Stimulated activated CD4-positive, alpha-beta T cell treated with anti-CD3 and anti-CD28 coated beads, Interleukin-1b, Interleukin-23, amount 100 ng/mL, for 24 hours (primary cell): Measurements from ENCODE around the gene BMP5.
"Not testable (repeated sequence)": the region's sequence is repeated elsewhere in the genome, so short reads cannot be mapped to it uniquely, and the experiment has no call there.

Source experiments
- DNase-seq, 4 experiments: peaks; one replicate each; pipeline ENCODE4 v3.0.0-alpha.2; 2020; ENCODE audit warnings: low read depth in 4 of 4, low spot score in 1 of 4

Gene BMP5

DNA sequence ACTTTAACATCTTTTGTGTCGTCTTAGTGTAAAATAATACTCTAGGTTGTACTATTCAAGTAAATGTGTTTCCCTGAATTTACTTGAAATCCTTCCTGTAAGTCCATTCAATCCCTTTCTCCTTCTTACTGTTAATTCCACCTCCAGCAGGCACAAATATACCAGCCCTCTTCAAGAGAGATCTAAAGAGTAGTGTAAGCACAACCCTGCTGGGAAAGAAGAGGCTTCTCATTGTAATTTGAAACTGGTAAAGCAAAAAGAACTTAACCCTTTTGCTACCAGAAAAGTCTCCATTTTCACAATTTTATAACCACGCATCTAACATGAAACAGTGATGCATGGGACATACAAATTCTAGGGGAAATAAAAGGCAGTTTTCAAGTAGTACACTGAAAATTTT, at the start of gene BMP5:
TSS of gene BMP5 (minus strand) at position 191 of the 400 bp plus-strand sequence. CDS start 725 bp downstream, outside the sequence.
- no peak for DNase-seq

DNA sequence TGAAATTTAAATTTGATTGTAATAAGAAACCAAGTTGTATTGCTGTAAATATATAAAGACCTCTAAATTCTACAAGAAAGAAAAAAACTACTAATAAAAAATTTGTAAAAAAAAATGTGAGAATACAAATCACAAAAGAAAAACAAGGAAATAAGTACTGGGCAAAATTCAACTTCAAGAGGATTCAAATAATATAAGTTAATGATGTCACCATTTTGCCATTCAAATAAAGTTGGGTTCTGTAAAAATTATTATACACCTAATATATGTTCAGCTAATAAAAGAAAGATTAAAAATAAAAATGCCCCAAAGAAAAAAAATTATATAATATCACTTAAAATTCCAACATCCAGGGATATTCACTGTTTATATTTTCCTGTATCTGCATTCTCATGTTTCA, 47.0 kb upstream of the BMP5 start:
- no peak for DNase-seq

DNA sequence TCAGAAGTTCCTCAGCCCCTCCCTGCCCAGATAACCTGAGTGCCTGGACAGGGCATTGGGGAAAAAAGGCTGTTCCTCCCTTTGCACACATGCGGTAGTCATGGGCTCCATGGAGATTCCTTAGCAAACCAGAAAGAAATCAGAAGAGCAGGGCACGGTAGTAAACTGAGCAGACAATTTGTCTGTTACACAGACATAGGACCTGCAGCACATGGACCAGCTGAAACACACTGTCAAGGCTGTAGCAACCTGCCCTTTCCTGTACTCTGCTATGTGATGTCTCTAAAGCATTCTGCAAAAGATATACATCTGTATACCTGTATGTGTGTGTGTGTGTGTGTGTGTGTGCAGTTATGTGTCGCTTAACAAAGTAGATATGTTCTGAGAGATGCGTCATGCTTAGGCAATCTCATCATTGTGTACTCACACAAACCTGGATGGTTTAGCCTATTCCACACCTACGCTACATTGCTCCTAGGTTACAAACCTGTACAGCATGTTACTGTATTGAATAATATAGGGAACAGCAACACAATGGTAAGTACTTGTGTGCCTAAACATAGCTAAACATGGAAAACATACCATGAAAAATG, 44.4 kb upstream of the BMP5 start:
- DNase-seq: no peak

DNA sequence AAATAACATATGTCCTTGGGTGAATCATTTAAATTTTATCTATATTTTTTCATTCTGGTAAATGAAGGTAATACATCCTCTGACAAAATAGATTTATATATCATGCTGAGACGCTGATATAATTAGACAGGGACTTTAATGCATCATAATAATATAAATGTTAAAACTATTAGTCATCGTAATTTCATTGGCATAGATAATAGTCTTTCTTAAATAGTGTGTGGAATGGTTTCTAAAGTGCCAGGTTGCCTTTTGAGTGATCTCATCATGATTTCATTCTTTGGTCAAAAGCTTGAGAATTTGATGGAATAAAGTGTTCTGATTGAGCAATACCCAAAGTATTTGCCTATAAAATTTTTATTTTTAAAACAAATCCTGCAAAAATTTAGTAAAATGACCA, 43.2 kb upstream of the BMP5 start:
- no peak for DNase-seq

DNA sequence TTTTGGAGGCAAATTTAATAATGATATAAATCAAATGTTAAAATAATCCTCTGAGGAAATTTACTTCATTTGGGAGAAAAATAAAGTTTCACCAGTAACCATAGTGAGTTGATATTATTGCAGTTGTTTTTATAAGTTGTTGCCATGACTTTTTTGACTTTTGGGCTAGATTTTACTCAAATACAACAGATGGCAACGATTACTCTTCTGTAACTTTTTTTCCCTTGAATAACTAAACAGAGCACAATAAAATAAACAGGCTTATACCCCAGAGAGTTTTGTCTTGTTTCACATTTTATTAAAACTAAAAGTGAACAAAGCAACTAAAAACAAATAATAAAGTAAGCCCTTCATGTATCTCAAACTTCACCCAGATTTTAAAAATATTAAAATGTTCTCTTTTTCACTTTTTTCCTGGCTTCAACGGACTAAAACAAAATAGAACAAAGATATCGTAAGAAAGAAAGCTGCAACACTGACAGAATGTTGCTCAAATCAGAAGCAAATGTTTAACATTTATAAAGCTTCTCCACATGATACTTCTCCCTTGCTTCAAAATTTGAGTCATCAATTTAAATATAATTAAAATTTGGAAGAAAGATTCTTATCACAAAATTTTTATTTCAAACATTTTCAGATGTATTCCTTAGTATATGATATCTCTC, 42.5 kb upstream of the BMP5 start:
- DNase-seq: no peak

DNA sequence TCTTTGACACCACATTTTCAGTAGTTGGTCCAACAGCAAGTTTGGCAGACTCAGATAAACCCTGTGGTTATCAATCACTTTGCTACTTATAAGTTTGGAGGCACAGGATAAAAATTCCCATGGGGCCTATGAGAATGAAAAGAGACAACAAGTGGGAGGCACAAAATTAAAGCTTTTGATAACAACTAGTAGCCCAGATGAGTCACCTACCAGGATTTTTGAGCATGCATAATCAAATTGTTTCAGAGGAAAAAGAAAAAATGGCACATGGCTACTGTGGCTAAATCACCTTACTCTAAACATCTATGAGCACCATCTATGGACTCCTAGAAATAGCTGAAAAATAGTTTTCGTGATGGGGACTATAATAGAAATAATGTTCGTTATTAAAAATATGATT, 40.8 kb upstream of the BMP5 start:
- no peak for DNase-seq

DNA sequence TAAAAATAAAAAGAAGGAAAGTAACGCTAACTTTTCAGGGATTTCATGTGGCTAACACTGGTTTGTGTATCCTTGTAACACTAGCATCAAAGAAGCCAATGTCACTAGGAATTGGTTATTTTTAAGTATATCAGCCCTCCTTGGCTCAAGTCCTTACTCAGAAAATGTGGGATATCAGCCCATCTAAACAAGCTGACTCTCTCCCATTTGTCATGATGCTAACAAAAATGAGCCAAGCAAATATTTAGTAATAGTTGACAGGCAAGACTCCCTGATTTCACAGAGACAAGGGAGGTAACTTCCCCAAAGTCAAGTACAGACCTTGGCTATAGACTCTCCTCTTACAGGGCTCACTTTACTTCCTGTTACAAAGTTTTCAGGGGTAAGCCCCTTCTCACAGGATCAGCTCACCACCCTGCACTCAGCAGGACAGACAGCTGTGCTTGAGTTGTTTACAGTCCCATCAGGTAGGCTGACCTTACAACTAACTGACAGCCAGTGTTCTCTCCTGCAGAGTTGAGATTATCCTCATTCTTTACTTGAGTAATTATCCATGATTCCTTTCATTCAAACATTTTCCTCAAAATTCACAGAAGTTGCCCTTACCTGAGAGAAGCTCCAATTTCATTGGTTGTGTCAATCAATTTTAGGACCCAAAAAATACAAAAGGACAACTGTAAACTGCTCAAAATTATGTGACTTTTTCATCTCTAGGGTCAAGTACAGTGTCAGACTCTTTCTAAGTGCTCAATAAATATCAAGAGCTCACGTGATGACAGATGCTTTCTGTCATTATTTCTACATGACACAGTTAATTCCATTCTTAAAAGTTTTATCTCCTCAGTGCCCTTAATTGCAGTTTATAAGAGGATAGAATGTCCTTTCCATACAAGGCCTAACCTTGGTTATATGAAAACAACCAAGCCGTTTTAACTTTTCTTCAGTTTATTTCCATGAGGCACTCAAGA, 38.1 kb upstream of the BMP5 start:
- no peak for DNase-seq

DNA sequence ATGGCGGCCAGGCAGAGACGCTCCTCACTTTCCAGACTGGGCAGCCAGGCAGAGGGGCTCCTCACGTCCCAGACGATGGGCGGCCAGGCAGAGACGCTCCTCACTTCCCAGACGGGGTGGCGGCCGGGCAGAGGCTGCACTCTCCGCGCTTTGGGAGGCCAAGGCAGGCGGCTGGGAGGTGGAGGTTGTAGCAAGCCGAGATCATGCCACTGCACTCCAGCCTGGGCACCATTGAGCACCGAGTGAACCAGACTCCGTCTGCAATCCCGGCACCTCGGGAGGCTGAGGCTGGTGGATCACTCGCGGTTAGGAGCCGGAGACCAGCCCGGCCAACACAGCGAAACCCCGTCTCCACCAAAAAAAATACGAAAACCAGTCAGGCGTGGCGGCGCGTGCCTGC, 35.1 kb upstream of the BMP5 start:
- not testable (repeated sequence) for DNase-seq

DNA sequence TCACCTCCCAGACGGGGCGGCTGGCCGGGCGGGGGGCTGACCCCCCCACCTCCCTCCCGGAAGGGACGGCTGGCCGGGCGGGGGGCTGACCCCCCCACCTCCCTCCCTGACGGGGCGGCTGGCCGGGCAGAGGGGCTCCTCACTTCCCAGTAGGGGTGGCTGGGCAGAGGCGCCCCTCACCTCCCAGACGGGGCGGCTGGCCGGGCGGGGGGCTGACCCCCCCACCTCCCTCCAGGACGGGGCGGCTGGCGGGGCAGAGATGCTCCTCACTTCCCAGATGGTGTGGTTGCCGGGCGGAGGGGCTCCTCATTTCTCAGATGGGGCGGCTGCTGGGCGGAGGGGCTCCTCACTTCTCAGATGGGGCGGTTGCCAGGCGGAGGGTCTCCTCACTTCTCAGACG, 34.5 kb upstream of the BMP5 start:
- DNase-seq: not testable (repeated sequence)

DNA sequence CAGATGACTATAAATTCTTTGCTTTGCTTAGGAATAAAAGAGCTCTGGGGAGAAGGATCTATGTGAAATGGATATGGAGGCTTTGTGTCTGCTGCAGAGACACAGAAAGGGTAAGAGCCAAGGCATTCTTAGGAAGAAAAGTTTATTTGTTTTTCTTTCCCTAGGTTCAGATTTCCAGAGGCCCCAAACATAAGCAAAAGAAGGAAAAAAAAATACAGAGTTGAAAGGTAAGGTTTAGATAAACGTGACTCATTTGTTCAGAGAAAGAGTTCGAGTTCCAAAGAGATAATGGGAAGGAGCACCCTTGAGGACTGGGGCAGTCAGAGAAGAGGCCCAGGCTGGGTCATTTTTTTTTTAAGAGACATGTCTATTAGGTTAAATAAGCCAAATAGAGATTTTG, 27.4 kb upstream of the BMP5 start:
- DNase-seq: no peak

DNA sequence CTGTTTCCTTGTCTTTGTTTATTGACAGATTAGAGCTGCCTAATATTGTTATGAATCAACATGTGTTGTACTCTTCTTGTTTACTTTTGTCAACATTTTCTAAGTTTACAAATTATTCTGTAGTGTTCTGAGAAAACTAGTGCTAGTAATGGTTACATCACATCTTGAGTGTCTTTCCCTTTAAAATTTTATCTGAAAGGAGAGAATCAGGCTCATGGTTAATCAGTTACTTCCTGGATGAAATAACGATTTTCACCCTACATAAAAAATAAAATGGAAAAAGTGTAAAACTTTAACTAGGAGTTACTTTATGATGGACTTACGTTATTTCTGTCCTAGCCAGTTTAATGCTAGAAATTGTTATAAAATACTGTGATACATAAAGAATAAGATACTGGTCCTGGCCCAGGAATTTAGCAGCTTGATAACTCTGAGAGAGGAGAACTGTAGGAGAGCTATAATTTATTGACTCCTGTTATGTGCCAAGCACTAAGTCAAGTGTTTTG, 26.4 kb upstream of the BMP5 start:
- no peak for DNase-seq

DNA sequence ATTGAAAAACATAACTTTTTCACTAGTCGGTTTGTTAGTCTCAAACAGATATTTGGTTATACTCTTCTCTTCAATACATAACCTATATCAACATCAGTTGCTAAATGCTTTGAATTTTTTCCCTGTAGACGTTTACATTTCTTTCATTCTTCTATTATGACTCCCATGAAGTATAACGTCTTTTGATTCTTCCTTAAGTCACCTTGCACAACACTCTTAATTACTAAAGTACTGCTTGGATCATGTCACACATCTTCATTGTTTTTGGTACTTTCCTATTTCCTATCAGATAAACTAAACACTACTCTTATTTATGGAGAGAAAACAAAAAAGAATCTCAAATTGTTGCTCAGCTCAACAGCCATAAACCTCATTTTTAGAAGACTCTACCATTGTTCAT, 23.0 kb upstream of the BMP5 start:
- no peak for DNase-seq

DNA sequence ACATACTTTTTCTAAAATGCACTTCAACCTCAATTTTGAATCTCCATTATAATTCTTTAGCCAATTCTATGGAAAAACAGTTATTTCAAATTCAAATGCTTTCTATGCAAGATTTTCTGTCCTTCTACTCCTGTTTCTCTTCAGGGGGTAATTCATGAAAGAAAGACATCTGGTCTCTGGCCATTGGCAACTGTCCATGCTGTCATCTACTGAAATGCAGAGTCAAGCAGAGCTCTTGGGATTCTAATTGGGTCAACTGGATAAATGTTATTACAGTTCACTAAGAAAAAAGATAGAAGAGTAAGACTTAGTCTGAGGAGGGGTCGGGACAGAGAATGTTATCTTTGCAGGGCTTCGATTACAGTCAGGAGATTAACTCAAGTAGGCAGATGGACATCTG, 22.0 kb upstream of the BMP5 start:
- no peak for DNase-seq

DNA sequence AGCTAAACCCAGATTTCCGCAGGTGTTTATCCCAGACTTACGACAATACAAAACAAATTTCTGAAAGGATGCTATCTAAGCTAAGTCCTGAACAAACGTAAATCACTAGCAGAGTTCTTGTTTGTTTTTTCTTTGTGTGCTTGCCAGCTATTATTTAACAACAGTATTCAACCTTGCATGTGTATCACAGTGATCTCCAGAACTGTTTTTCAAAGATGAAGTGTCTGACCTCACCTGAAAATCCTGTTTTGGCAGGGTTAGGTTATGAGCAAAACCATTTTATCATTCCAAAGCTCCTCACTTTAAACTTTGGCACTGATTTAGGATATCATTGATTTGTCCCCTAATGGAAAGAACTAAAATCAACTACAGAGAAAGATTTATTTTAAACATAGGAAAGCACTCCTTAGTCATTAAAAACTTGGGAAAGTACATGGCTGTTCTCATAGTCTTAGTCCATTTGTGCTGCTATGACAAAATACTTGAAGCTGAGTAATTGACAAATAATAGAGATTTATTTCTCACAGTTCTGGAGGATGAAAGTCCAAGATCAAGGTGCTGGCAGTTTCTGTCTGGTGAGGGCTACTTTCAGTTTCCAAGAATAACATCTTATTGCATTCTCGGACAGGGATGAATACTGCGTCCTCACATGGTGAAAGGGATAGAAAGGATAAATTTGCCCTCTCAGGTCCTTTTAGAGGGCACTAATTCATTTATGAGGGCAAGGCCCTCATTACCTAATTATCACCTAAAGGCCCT, 20.8 kb upstream of the BMP5 start:
- DNase-seq: no peak

DNA sequence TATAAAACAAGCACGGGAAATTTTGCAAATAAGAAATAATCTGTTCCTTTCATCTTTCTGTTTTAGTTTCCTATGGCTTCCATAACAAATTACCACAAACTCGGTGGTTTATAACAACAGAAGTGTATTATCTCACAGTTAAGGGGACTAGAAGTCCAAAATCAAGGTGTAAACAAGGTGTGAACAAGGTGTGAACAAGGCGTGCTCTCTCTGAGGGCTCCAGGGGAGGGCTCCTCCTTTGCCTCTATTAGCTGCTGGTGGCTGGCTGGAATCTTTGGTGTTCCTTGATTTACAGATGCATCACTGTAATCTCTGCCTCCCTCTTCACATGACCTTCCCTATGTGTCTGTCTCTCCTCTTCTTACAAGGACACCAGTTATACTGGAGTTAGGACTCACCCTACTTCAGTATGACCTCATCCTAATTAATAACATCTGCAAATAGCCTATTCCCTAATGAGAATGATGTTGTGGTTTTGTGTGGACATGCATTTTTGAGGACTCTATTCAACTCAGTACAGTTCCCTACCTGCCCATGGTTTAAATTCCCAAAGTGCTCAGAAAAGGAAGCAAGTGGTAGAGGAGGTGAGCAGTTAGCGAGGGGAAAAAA, 17.5 kb upstream of the BMP5 start:
- no peak for DNase-seq

DNA sequence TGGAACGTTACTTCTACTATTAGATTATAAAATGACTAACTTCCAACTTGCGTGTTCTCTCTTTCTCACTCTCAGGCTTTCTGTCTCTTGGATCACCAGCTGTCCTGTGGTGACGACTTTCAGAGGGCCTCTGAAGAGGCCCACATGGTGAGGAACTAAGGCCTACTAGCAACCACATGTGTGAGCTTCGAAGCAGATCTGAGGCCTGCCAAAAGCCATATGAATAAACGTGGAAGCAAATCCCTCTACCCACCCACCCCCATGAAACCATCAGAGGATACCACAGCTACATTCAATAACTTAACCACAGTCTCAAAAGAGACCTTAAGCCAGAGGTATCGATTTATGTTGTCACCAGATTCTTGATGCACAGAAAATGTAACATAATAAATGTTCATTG, 13.5 kb upstream of the BMP5 start:
- no peak for DNase-seq

DNA sequence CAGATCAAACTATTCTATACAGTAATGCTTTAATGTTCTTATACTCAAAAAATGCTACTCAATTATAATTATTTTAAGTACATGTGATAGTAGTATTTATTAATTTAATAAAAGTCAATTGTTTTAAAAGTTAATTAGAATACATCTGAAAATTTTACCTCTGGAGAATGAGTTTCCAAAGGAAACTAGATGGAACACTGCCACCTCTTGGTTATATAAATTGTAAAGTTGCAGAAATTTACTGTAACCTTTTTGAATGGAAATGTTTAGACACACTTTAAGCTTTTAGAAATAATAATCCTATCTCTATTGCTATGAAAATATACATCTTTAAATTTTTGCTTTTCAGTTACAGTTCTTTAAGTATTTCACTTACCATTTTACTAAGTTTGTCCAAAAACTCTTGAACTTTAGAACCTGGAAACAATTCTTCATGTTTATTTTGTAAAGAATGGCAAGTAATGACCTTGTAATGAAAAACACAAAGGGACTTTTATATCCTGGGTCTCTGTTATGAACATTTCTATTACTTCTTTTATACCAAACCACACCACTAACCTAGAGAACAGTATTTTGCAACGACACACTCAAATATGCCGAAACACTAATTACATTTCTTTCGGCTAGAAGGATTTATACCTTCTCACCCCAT, 10.9 kb upstream of the BMP5 start:
- DNase-seq: no peak

DNA sequence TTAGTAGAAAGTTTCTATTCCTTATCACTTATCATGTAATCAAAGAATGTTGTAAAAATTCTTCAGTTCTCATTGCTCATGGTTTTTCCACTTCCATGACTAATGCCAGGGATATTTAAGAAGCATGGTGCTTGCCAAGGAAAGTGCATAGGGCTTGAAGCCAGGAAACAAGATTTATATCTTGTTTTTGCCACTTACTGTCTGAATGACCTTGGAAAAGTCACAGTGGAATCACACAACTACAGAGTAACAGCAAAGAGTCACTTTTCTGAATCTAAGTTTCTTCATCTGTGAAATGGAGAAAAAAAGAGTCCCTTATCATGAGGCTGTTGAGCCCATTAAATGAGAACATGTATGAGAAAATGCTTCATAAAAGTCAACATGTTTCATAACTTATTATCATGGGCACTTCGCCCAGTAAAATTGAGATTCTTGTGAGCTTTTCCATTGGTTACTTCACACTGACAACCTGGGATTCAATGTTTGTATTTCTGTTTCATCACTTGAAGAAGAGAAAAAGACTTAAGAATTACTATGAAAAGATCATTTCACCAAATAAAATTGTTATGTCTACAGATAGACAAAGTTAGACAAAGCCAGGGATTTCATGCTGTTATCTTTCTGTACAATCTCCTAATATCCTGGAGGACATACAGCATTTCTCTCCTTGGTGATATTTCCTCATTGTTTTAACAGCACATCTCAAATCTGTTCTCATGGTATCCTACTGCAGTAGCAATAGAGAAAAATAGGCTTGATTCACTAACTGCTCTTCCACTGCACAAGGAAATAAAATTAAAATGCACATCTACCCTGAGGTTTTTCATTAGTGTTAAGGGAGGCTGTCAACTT, 7.6 kb upstream of the BMP5 start:
- DNase-seq: no peak

DNA sequence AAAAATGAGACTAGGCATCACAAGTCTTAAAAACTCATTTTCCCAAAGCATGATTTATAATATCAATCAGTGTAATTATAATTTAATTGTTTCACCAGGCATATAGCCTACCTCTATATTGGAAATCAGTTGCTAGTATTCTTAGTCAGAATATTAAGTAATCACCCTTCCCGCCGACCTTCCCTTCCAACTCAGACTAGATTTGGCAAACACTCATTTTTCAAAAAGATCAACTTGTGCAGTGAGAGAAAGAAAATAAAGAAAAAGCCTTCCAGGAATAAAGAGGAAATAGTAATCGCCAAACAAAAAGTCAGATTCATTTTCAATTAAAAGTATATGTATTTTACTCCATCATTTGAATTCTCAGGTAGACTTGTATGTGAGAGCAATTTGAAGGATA, 1.9 kb upstream of the BMP5 start:
- DNase-seq: no peak
